Lower leg skin (tissue), 3 donors: ENCODE data around the gene CCDC28A.

Source experiments
- CTCF ChIP-seq, 3 donors: fragments of 450-650 bp; IDR thresholded peaks; one replicate each; pipeline ENCODE4 v1.5.1; 2016; ENCODE audit warnings: antibody characterized with exemption in 3 of 3, mild to moderate bottlenecking in 3 of 3, moderate library complexity in 2 of 3
- POLR2A ChIP-seq, 2 donors: fragments of 450-650 bp; IDR thresholded peaks; one replicate each; pipeline ENCODE4 v1.6.1; 2016 to 2017; ENCODE audit warnings: antibody characterized with exemption in 2 of 2, mild to moderate bottlenecking in 1 of 2, moderate library complexity in 1 of 2

- TF ChIP-seq CTCF (IDR thresholded peaks at IDR 0.05), result no peak
- no peak for TF ChIP-seq POLR2A (IDR thresholded peaks at IDR 0.05)
Observed at GRCh38 chr6:138785079-138785478, 11.5 kb downstream of the CCDC28A start.
